Measurements from ENCODE around the gene YIPF7.

The YIPF7 gene

DNA sequence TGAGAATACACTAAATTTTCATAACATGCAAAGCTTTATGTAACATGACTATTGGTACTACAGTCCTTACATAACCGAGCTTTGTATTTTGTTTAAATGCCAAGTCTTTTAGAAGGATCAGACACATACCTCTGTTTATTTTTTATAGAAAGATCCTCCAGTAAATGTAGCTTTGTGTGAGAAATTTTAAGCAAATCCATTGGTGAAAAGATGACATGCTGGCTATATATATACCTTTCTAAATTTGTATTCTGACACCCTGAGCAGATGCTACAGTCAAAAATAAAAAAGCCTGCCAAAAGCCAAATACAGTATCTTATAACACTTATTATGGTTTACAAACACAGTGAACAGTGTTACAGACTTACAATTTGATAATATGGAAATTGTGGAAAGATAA is at the start of gene YIPF7:
Gene YIPF7, minus strand, starts transcription at position 201 of the 400 bp plus-strand sequence. CDS start 1,525 bp downstream, outside the sequence.
- DNase-seq: no peak

DNA sequence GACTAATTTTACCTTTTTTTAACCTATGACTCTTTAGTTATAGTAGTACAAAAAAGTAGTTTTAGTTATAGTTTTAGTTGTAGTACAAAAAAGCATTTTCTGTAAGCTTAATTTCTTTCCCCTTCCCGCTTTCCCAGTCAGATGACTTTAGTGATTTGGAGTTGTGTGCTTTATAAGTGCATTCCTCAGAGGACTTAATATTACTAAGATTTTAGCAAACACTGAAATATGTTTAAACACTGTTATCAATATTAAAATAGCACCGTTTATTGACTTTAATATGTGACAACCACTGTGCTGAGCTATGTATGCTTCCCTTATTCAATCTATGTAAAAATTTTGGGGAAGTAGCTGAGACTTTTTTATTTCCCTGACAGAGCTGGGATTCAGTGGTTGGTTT is 49.6 kb upstream of the YIPF7 start:
- DNase-seq: no peak

DNA sequence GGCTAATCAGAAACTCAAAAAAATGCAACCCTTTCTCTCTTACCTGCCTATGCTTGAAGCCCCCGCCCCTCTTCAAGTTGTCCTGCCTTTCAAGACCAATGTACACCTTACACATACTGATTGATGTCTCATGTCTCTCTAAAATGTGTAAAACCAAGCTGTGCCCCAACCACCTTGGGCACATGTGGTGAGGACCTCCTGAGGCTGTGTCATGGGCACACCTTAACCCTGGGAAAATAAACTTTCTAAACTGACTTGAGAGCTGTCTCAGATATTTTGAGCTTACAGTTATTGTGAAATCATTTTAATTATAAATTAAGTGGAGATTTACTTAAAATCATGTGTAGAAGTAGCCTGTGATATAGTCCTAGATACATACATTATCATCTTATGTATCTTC is 49.0 kb upstream of the YIPF7 start:
- DNase-seq: no peak

- DNase-seq: no peak
Observed at GRCh38 chr4:44684648-44685047, 33.2 kb upstream of the YIPF7 start.

DNA sequence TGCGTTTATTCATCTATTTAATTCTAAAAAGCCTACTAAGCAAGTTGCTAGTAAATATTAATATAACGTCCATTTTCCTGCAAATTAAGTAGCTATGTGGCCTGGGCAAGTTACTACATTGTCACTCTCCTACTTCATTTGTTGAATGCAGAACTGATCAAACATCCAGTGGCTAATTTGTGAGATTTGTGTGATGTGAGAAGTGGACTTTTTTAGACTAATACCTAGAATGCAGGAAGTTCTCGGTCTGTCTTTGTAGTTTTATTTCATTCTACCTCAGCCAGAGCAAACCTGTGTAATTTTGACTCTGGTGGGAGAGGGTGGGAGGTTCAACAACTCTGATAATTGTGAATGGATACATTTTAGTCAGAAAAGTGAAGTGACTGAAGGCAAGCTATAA is 27.6 kb upstream of the YIPF7 start:
- no peak for DNase-seq

GRCh38 chr4:44678094-44679041 is 26.9 kb upstream of the YIPF7 start, which contains the start of gene GUF1:
Gene GUF1 (plus strand): TSS chr4:44678420. CDS start chr4:44678623, 203 bp downstream.
- peak; percentile 48 for DNase-seq

GRCh38 chr4:44675366-44675765 is 23.9 kb upstream of the YIPF7 start:
- no peak for DNase-seq

DNA sequence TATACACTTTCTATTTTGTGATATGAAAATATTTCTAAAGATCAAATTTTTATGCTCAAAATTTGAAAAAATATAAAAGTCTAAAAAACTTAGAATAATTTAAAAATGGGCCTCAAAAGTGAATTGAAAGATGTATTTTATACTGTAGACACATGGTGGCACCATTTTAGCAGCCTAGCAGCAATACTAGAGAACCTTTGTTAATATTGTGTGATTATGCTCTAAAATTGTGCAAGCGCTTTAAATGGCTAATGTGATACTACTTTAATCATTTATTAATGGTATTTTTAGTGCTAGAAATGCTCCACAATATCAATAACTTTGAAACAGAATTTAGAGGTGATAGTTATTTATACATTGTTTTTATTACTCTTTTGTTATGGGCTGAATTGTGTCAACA is 23.0 kb upstream of the YIPF7 start:
- DNase-seq: no peak

DNA sequence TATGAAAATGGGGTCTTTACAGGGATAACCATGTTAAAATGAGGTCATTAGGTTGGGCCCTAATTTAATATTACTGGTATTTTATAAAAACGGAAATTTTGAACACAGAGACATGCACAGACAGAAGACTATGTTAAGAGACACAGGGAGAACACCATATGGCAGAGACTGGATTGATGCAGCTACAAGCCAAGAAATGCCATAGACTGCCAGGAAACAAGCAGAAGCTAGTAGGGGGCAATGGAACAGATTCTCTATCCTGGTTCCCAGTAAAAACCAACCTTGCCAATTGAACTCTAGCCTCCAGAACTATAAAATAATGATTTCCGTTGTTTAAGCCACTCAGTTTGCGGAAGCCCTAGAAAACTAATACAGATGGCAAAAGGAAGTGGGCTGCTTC is 20.2 kb upstream of the YIPF7 start:
- no peak for DNase-seq

DNA sequence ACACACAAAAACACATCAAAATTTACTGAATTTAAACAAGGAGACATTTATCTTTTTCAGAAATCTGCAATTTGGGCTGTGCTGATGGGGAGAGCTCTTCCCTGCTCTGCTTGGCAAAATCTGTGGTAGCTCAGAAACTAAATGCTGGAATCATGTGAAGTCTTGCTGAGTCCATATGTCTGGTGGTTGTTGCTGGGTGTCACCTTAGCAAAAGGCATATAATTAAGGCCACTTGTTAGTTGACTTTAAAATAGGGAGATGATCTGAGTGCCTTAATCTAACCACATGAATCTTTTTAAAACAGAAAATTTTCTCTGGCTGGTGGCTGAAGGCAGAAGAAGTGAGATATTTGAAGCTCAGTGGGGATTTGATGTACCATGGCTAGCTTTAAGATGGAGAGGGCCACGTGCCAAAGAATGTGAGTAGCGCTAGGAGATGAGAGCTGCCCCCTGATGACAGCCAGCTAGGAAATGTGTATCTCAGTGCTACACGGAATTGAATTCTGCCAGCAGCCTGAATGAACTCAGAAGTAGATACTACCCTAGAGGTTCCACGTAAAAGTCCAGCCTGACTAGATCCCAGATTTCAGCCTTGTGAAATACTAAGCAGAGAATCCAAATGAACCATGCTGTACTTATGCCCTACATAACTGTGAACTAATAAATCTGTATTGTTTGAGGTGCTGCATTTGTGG is 19.2 kb upstream of the YIPF7 start:
- no peak for DNase-seq

GRCh38 chr4:44668526-44668925 is 17.1 kb upstream of the YIPF7 start:
- DNase-seq: no peak

GRCh38 chr4:44663539-44664263 is 12.3 kb upstream of the YIPF7 start:
- no peak for DNase-seq

DNA sequence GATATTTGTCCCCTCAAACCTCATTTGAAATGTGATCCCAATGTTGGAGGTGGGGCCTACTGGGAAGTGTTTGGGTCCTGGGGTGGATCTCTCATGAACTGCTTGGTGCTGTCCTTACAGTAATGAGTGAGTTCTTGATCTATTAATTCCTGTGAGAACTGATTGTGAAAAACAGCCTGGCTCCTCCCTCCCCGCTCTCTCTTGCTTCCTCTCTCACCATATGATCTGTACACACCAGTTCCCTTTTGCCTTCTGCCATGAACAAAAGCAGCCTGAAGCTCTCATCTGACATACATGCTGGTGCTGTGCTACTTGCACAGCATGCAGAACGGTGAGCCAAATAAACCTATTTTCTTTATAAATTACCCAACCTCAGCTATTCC is 11.2 kb upstream of the YIPF7 start:
- no peak for DNase-seq

DNA sequence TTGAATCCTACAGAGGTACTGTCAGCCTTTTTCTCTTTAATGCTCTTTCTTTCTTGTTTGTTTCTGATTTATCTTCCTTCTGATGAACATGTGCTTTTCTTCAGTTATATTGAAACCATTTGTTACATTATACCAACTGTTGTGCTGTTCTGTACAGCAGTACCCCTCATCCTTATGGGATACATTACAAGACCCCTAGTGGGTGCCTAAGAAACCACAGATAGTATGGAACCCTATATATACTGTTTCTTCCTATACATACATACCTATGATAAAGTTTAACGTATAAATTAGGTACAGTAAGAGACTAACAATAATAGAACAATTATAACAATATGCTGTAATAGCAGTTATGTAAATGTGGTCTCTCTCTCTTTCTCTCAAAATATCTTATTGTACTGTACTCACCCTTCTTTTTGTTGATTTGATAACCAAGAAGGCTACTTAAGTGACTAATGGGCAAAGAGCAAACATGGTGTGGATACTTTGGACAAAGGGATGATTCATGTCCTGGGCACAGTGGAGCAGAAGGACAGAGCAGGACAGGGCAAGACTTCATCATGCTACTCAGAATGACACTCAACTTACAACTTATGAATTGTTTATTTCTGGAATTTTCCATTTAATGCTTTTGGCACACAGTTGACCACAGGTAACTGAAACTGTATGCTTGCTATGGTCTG is 10.7 kb upstream of the YIPF7 start:
- no peak for DNase-seq

DNA sequence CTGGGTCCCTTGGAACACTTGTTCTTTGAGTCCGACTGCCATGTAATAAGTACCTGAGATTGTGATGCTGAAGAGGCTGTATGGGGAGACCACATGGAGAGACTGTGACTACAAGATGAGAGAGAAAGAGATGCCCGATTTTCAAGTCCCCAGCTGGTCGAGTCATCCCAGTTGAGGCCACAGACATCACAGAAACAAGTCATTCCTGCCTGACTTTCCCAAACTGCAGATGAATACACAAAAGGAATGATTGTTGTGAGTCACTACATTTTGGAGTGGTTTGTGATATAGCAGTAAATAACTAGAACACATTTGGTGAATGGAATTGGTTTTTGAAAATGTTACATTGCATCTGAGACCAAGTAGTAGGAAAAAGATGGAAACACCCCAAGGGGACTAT is 9.0 kb upstream of the YIPF7 start:
- DNase-seq: no peak

GRCh38 chr4:44652002-44652401 is 577 bp upstream of the YIPF7 start:
- no peak for DNase-seq

GRCh38 chr4:44646151-44646550 is 5.3 kb downstream of the YIPF7 start:
- no peak for DNase-seq

DNA sequence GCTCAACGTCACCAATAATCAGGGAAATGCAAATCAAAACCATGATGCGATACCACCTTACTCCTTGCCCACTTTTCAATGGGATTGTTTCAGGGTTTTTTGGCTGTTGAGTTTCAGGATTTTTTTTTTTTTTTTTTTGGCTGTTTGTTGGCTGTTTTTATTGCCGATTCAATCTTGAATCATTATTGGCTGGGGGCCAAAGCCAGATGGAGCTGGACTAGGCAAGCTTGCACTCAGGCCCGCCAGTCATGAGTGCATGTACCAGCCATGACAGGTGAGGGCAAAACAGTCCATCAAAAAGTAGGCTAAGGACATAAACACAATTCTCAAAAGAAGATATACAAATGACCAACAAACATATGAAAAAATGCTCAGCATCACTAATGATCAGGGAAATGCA is 13.3 kb downstream of the YIPF7 start:
- DNase-seq: no peak

DNA sequence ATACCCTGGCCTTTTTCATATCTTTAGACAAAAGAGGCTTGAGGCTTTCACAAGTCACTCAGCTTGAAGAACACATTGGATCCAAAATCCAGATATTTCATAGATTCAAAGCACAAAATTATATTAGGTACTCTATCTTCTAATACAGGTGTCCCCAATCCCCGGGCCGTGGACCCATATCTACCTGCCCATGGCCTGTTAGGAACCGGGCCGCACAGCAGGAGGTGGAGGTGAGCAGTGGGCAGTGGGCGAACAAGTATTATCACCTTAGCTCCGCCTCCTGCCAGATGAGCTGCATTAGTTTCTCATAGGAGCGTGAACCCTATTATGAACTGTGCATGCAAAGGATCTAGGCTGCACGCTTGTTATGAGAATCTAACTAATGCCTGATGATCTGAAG is 18.7 kb downstream of the YIPF7 start:
- no peak for DNase-seq

- no peak for DNase-seq
Observed at GRCh38 chr4:44632089-44632488, 19.3 kb downstream of the YIPF7 start.

DNA sequence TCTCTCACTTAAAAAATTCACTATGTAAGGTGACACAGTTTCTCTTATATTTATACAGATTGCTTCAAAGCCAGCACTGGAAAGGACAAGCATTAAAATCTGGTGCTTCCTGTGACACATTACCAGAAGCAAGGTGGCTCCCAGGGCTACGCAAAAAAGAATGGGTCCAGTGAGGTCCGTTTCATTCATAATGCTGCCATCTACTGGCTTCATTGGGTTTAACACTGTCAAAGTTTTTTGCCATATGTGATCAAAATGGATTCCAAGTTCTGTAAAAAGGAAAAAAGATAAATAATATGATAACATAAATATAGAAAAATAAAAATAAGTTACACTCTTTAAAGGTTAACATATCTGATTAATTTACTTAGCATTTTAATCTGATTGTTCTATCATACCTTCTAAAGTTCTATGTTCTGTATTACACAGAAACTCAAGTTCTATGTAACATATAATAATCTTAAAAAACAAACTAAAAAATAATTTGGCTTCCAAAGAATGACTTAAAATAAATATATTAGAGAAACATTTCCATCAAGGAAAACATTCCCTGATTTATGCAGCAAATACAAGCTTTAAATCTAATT is 22.1 kb downstream of the YIPF7 start:
- DNase-seq: no peak

DNA sequence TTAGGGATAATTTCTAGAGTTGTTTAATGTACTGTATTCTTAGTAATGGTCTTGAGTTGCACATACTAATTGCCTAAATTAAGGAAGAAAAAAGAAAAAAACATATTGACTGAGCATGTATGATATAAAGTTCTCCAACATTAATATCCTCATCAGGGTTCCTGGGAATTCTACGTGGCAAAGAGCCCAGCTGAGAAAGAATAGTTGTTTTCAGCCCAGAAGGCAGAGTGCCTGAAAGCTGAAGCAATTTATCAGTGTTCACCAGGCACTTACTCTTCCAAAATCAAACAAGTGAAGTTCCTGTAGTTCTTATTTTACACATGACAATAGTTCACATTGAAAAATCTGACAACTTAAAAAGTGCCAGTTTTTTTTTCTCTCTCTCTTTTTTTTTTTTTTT is 27.7 kb downstream of the YIPF7 start:
- DNase-seq: no peak

DNA sequence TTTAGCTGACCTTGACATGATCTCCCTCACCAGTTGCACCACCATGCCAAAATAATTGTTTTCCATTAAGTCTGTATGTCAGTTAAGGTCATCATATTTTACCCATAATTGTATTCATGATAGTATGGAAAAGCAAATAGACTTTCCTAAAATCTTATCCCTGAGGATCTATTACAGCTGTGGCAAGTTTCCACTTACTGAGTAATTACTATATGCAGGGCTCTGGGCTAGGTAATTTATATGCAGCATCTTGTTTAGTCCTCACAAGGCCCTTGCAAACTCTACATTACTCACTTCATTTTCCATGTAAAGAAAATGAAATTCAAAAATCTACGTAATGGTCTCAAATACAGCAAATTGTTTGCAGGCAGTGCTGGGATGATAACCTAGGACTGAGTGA is 34.8 kb downstream of the YIPF7 start:
- no peak for DNase-seq
